HL-60 (cell line): ENCODE measurements around the gene TSHZ2.

Source experiments
- DNase-seq, 2 experiments: peaks; one replicate each; pipeline ENCODE4 v3.0.0-alpha.2; 2010 to 2020; ENCODE audit warnings: low read depth in 1 of 2, low spot score in 1 of 2
- H3K27ac ChIP-seq: fragments of 250-450 bp; sonication (Bioruptor Pico); replicated peaks from 2 replicates; pipeline ENCODE4 v1.5.1; 2020; ENCODE audit warnings: mild to moderate bottlenecking, moderate library complexity
- H3K27me3 ChIP-seq: fragments of 250-450 bp; sonication (Bioruptor Pico); 2 replicates; pipeline ENCODE4 v1.5.1; 2021; ENCODE audit warnings: mild to moderate bottlenecking, moderate library complexity; ENCODE audit not compliant: insufficient read depth, poor library complexity, severe bottlenecking
- H3K4me3 ChIP-seq: replicated peaks from 2 replicates; pipeline ENCODE4 v1.5.1; 2011; ENCODE audit warnings: mild to moderate bottlenecking, control low read depth, low read length; ENCODE audit not compliant: insufficient read depth
- GABPA ChIP-seq: IDR thresholded peaks from 2 replicates; pipeline ENCODE4 v1.6.1; 2012; ENCODE audit warnings: low read depth
- POLR2AphosphoS5 ChIP-seq: IDR thresholded peaks from 2 replicates; pipeline ENCODE4 v1.6.1; 2012; ENCODE audit warnings: low read depth
- REST ChIP-seq: IDR thresholded peaks from 2 replicates; pipeline ENCODE4 v1.6.1; 2012; ENCODE audit warnings: low read depth; ENCODE audit not compliant: insufficient replicate concordance
- SPI1 ChIP-seq: IDR thresholded peaks from 2 replicates; pipeline ENCODE4 v1.6.1; 2012; ENCODE audit warnings: low read depth, mild to moderate bottlenecking, borderline replicate concordance
- TF ChIP-seq, protein P1 (sequence below): IDR thresholded peaks from one replicate; pipeline ENCODE4 v1.5.1; 2011; ENCODE audit warnings: low read length, control low read depth, inconsistent platforms; ENCODE audit not compliant: insufficient read depth

TSHZ2 gene

GRCh38 chr20:53148771-53149147, 176.6 kb downstream of the TSHZ2 start:
- no peak overlapping the region for H3K27ac ChIP-seq
- H3K27me3 ChIP-seq: peaks cover 2% of the 10 kb centered on the region
- no peak for DNase-seq
- no peak overlapping the region for H3K4me3 ChIP-seq
- no peak for TF ChIP-seq GABPA
- no peak for TF ChIP-seq REST
- no peak for TF ChIP-seq SPI1
- TF ChIP-seq POLR2AphosphoS5: no peak
- TF ChIP-seq, protein P1, sequence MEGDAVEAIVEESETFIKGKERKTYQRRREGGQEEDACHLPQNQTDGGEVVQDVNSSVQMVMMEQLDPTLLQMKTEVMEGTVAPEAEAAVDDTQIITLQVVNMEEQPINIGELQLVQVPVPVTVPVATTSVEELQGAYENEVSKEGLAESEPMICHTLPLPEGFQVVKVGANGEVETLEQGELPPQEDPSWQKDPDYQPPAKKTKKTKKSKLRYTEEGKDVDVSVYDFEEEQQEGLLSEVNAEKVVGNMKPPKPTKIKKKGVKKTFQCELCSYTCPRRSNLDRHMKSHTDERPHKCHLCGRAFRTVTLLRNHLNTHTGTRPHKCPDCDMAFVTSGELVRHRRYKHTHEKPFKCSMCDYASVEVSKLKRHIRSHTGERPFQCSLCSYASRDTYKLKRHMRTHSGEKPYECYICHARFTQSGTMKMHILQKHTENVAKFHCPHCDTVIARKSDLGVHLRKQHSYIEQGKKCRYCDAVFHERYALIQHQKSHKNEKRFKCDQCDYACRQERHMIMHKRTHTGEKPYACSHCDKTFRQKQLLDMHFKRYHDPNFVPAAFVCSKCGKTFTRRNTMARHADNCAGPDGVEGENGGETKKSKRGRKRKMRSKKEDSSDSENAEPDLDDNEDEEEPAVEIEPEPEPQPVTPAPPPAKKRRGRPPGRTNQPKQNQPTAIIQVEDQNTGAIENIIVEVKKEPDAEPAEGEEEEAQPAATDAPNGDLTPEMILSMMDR: no peak

DNA sequence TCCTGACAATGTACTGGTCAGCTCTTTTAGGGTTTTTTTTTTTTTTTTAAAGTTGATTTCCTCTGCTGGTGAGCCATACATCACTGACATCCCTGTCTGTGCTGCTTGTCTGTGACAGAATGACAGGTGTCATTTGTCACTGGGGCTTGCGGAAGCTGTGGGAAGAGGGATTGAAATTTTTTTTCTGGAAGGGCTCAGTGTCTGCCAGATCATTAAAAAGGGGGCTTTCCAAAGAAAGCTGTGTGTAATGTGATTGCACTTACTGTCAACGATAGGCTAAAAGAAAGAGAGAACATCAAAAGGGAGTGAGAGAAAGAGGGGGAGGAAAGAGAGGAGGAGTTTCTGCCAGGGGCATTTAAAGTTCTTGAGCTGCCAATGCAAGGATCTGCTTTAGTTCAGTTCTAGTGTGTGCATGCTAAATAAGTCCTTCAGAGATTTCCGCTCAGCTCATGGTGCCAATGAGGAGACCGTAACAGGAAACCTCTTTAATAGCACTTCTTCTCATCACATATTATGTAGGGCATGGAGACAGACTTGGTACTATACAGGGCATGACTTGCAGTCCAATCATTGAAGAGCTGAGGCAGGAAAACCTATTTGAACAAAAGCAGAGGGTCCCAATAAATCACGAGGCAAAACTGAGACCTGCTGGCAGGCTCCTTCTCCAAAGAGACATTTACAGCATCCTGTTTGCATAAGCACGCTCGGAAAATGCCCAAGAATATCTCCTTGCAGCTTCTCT, 177.2 kb downstream of the TSHZ2 start:
- no peak for DNase-seq
- H3K27me3 ChIP-seq: peaks cover 2% of the 10 kb centered on the region
- H3K4me3 ChIP-seq: no peak overlapping the region
- no peak overlapping the region for H3K27ac ChIP-seq
- TF ChIP-seq, protein P1: no peak
- no peak for TF ChIP-seq REST
- no peak for TF ChIP-seq GABPA
- no peak for TF ChIP-seq SPI1
- no peak for TF ChIP-seq POLR2AphosphoS5

DNA sequence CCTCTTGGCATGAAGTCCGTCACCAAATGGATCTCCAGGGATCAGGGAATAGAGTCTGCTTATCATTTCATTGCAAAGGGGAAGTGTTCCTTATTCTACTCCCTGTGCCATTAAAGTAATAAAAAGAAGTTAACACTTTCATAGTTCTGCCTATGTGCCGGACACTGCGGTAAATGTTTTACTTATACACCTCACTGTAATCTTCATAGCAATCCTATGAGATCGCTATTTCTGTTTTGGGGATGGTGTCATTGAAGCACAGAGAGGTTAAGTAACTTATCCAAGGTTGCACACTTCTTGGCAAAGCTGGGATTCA, 177.7 kb downstream of the TSHZ2 start:
- H3K27me3 ChIP-seq: peaks cover 2% of the 10 kb centered on the region
- no peak overlapping the region for H3K4me3 ChIP-seq
- no peak overlapping the region for H3K27ac ChIP-seq
- DNase-seq: no peak
- no peak for TF ChIP-seq REST
- TF ChIP-seq GABPA: no peak
- TF ChIP-seq SPI1: no peak
- TF ChIP-seq, protein P1: no peak
- TF ChIP-seq POLR2AphosphoS5: no peak
